NCI-H2227 (cell line): ENCODE data around the gene TAS2R5.
"Not testable (repeated sequence)": the region's sequence is repeated elsewhere in the genome, so short reads cannot be mapped to it uniquely, and the experiment has no call there.

ENCODE experiments used
- DNase-seq: peaks from one replicate; lab custom pipeline; 2025; ENCODE audit not compliant: unreplicated experiment; lab: John Stamatoyannopoulos, UW

The TAS2R5 gene

GRCh38 chr7:141789917-141790316 lies at the start of gene TAS2R5:
Gene TAS2R5, plus strand, starts transcription at chr7:141790217. Its CDS starts 145 bp downstream, at chr7:141790362.
- DNase-seq, result no peak

- DNase-seq, result no peak
Observed at GRCh38 chr7:141742229-141742628, 47.8 kb upstream of the TAS2R5 start.

- DNase-seq, result no peak
Observed at GRCh38 chr7:141744131-141744530, 45.9 kb upstream of the TAS2R5 start.

GRCh38 chr7:141748396-141748795 lies 41.6 kb upstream of the TAS2R5 start:
- DNase-seq, result no peak

- DNase-seq, result peak; percentile 32
Observed at GRCh38 chr7:141751904-141752303, 38.1 kb upstream of the TAS2R5 start.

- peak; percentile 4 for DNase-seq
Observed at GRCh38 chr7:141752634-141753033, 37.4 kb upstream of the TAS2R5 start.

- peak; percentile 23 for DNase-seq
Observed at GRCh38 chr7:141754939-141755338, 35.1 kb upstream of the TAS2R5 start.

- DNase-seq, result no peak
Observed at GRCh38 chr7:141763797-141764196, 26.2 kb upstream of the TAS2R5 start, which contains the start of gene TAS2R3. Gene TAS2R3, plus strand, starts transcription at chr7:141764097. Its CDS starts 62 bp downstream, at chr7:141764159.

- not testable (repeated sequence) for DNase-seq
Observed at GRCh38 chr7:141770083-141770583, 19.9 kb upstream of the TAS2R5 start.

- no peak for DNase-seq
Observed at GRCh38 chr7:141776374-141776773, 13.6 kb upstream of the TAS2R5 start, which contains the start of gene TAS2R4. Gene TAS2R4, plus strand, starts transcription at chr7:141776674. Its CDS starts 1,815 bp downstream, at chr7:141778489.

GRCh38 chr7:141785706-141786552 lies 4.1 kb upstream of the TAS2R5 start:
- peak; percentile 61 for DNase-seq

GRCh38 chr7:141788296-141788695 lies 1.7 kb upstream of the TAS2R5 start:
- no peak for DNase-seq

- no peak for DNase-seq
Observed at GRCh38 chr7:141792526-141792925, 2.5 kb downstream of the TAS2R5 start.

GRCh38 chr7:141820067-141820466 lies 30.1 kb downstream of the TAS2R5 start:
- DNase-seq, result no peak

- not testable (repeated sequence) for DNase-seq
Observed at GRCh38 chr7:141822432-141822831, 32.4 kb downstream of the TAS2R5 start.

GRCh38 chr7:141837683-141838082 lies 47.7 kb downstream of the TAS2R5 start:
- no peak for DNase-seq

GRCh38 chr7:141838581-141838980 lies 48.6 kb downstream of the TAS2R5 start:
- DNase-seq, result no peak

- no peak for DNase-seq
Observed at GRCh38 chr7:141839256-141839655, 49.2 kb downstream of the TAS2R5 start.

- DNase-seq, result no peak
Observed at GRCh38 chr7:141840708-141841107, 50.7 kb downstream of the TAS2R5 start.
